Measurements from ENCODE around the gene LAP3. TPM values are rescaled to one million over a fixed set of nuclear protein-coding genes. Genes with fewer than 3 reads are reported as not detected.
A peak's percentile ranks its signal among the peaks of the same experiment; 100 is the strongest.

Gene LAP3
- total RNA-seq (10 to 100 TPM; 61.6 TPM), total RNA-seq (28.0 to 194 (median 75.2) reads per million in 172 experiments)
- 44.1 TPM for polyA plus RNA-seq (2013, experiment 1 of 2)
- 42.3 TPM for polyA plus RNA-seq (2013, experiment 2 of 2)

GRCh38 chr4:17576932-17577664, at the start of gene LAP3:
TSS of gene LAP3 (plus strand) at chr4:17577198. CDS start at chr4:17577466, 268 bp downstream.
- Mint-ChIP-seq H3K4me1 (ENCODE audit: low read depth) (peaks cover 34% of the 10 kb centered on the region), H3K4me3 (peak within 1 kb of the TSS; percentile 91), H3K27me3 (no peaks in the 10 kb centered on the region), H3K36me3 (ENCODE audit: low read depth) (peaks cover 51% of the 10 kb centered on the region), H3K27ac (peak within 1 kb of the TSS; percentile 94), H3K9me3 (no peaks in the 10 kb centered on the region)
- H3K36me3 ChIP-seq (ENCODE audit: insufficient read depth, low read length), result peaks cover 18% of the 10 kb centered on the region
- H3K27me3 ChIP-seq (ENCODE audit: control insufficient read depth in 1 of 2, insufficient read depth in 2 of 2, low read length in 2 of 2), result no peaks in the 10 kb centered on the region
- POLR2A ChIA-PET, result interaction anchor here (0.6 to 2.5 kb wide), 7 partner anchors 18 to 445 kb away, joined by 3 to 45 read pairs (median 4); partner anchors contain the start of genes DCAF16, LCORL, MED28 and NCAPG
- intact Hi-C loops (cut with DNase I, micrococcal nuclease), result loop anchor here (1.0 to 10.0 kb wide), 7 partner anchors 28 to 1922 kb away; partner anchors contain the start of genes DCAF16 (in 1 of the 2), FBXL5 (in 1 of the 2), LCORL (in 1 of the 2) and MED28 (in 1 of the 2)
- H3K4me1 ChIP-seq (ENCODE audit: insufficient read depth, low read length), result peaks cover 21% of the 10 kb centered on the region
- no peaks in the 10 kb centered on the region for H3K9me3 ChIP-seq (ENCODE audit: control insufficient read depth in 1 of 2, insufficient read depth in 1 of 2, low read length in 2 of 2)
- TF ChIP-seq, protein P1, sequence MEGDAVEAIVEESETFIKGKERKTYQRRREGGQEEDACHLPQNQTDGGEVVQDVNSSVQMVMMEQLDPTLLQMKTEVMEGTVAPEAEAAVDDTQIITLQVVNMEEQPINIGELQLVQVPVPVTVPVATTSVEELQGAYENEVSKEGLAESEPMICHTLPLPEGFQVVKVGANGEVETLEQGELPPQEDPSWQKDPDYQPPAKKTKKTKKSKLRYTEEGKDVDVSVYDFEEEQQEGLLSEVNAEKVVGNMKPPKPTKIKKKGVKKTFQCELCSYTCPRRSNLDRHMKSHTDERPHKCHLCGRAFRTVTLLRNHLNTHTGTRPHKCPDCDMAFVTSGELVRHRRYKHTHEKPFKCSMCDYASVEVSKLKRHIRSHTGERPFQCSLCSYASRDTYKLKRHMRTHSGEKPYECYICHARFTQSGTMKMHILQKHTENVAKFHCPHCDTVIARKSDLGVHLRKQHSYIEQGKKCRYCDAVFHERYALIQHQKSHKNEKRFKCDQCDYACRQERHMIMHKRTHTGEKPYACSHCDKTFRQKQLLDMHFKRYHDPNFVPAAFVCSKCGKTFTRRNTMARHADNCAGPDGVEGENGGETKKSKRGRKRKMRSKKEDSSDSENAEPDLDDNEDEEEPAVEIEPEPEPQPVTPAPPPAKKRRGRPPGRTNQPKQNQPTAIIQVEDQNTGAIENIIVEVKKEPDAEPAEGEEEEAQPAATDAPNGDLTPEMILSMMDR (IDR thresholded peaks at IDR 0.05), result no peak
- peak within 1 kb of the TSS; percentile 94 for H3K4me3 ChIP-seq (ENCODE audit: low read length)
- CTCF ChIA-PET, result interaction anchor here (1.1 to 1.2 kb wide), 2 partner anchors 11 to 28 kb away, joined by 5 read pairs; no protein-coding TSS in a partner anchor
- DNase-seq (peak; percentile 97 to 100 (median 99)), ATAC-seq (ENCODE audit: poor library complexity) (peak; percentile 84)
- H3K27ac ChIP-seq (ENCODE audit: low read depth in 1 of 2, low read length in 2 of 2), result peak within 1 kb of the TSS; percentile 81 to 91

DNA sequence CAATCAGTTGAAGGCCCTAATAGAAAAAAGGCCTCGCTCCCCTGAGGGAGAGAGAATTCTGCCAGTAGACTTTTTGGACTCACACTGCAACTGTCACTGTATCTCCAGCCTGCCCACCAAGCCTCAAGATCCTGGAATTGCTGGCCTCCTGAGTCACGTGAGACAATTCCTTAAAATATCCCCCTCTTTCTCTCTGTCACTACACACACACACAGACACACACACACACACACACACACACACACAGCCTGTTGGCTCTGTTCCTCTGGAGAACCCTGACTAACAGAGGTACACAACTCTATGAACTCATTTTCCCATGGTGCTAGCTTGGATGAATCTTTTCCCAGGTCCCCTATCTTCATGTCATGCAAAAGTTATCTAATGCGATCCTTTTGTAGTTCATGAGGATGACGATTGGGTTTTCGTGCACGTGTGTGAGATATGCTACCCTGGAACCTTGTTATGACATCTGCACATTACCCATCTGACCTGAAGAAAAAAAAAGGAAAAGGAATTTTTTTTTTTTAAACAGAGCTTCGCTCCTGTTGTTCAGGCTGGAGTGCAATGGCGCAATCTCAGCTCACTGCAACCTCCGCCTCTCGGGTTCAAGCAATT, 48.3 kb upstream of the LAP3 start:
- DNase-seq, result no peak
- CTCF ChIA-PET, result interaction anchor here (0.6 kb wide), 1 partner anchor 62 kb away, joined by 3 read pairs; no protein-coding TSS in a partner anchor
- Histone ChIP-seq H3K4me3 (ENCODE audit: low read length) (no peak overlapping the region), H3K4me1 (ENCODE audit: insufficient read depth, low read length) (no peaks in the 10 kb centered on the region), H3K9me3 (ENCODE audit: control insufficient read depth in 1 of 2, insufficient read depth in 1 of 2, low read length in 2 of 2) (no peaks in the 10 kb centered on the region), H3K27me3 (ENCODE audit: control insufficient read depth in 1 of 2, insufficient read depth in 2 of 2, low read length in 2 of 2) (no peaks in the 10 kb centered on the region), H3K36me3 (ENCODE audit: insufficient read depth, low read length) (no peaks in the 10 kb centered on the region), H3K27ac (ENCODE audit: low read depth in 1 of 2, low read length in 2 of 2) (no peak overlapping the region)
- Mint-ChIP-seq H3K27me3 (peaks cover 53% of the 10 kb centered on the region), H3K9me3 (no peaks in the 10 kb centered on the region), H3K36me3 (ENCODE audit: low read depth) (no peaks in the 10 kb centered on the region), H3K27ac (no peak overlapping the region), H3K4me3 (no peak overlapping the region), H3K4me1 (ENCODE audit: low read depth) (no peaks in the 10 kb centered on the region)
- POLR2A ChIA-PET, result no interaction called here
- intact Hi-C loops (cut with DNase I, micrococcal nuclease), result no loop called here
- TF ChIP-seq, protein P1 (IDR thresholded peaks at IDR 0.05), result no peak
- no peak for ATAC-seq (ENCODE audit: poor library complexity)

GRCh38 chr4:17531538-17532285, 45.3 kb upstream of the LAP3 start:
- ATAC-seq (ENCODE audit: poor library complexity) (no peak), DNase-seq (no peak)
- CTCF ChIA-PET, result no interaction called here
- Histone ChIP-seq H3K27ac (ENCODE audit: low read depth in 1 of 2, low read length in 2 of 2) (no peak overlapping the region), H3K27me3 (ENCODE audit: control insufficient read depth in 1 of 2, insufficient read depth in 2 of 2, low read length in 2 of 2) (no peaks in the 10 kb centered on the region), H3K36me3 (ENCODE audit: insufficient read depth, low read length) (no peaks in the 10 kb centered on the region), H3K4me1 (ENCODE audit: insufficient read depth, low read length) (no peaks in the 10 kb centered on the region), H3K9me3 (ENCODE audit: control insufficient read depth in 1 of 2, insufficient read depth in 1 of 2, low read length in 2 of 2) (no peaks in the 10 kb centered on the region), H3K4me3 (ENCODE audit: low read length) (no peak overlapping the region)
- Mint-ChIP-seq H3K4me1 (ENCODE audit: low read depth) (no peaks in the 10 kb centered on the region), H3K9me3 (no peaks in the 10 kb centered on the region), H3K27ac (no peak overlapping the region), H3K36me3 (ENCODE audit: low read depth) (no peaks in the 10 kb centered on the region), H3K4me3 (no peak overlapping the region), H3K27me3 (peaks cover 41% of the 10 kb centered on the region)
- POLR2A ChIA-PET, result no interaction called here
- TF ChIP-seq, protein P1 (IDR thresholded peaks at IDR 0.05), result no peak
- intact Hi-C loops (cut with DNase I, micrococcal nuclease), result no loop called here
